Measurements from ENCODE around the gene SLX1A. TPM values are rescaled to one million over a fixed set of nuclear protein-coding genes. Genes with fewer than 3 reads are reported as not detected.

Gene SLX1A
- total and polyA plus RNA-seq, 2 experiments from 2014 or later = 32.2 to 32.6 TPM

- no peaks in the 10 kb centered on the region for H3K36me3 ChIP-seq (ENCODE audit: low read depth)
- in situ Hi-C loops (cut with MboI) = loop anchor here (25.0 kb wide), 1 partner anchor 464 kb away; the partner anchor contains the start of gene ZNF689
- no peaks in the 10 kb centered on the region for H4K20me1 ChIP-seq (ENCODE audit: insufficient read depth)
- H2AFZ ChIP-seq = no peak overlapping the region
- WGBS, 2 experiments (ENCODE audit: low coverage in 1 of 2, low lambda C conversion rate in 2 of 2, missing lambda C conversion rate in 2 of 2) = 54 to 64% methylated on average over 3 of the region's 3 CpGs
- H3K27me3 ChIP-seq (replicated peaks; ENCODE audit: insufficient read depth) = no peaks in the 10 kb centered on the region
- no peaks in the 10 kb centered on the region for H3F3A ChIP-seq (ENCODE audit: insufficient read depth)
- DNase-seq = no peak
- peaks cover 5% of the 10 kb centered on the region for H3K9me3 ChIP-seq (ENCODE audit: low read depth)
- no peak overlapping the region for H3K4me2 ChIP-seq (ENCODE audit: unreplicated experiment)
- H3K27ac ChIP-seq = no peak overlapping the region
- no peaks in the 10 kb centered on the region for H3K9me2 ChIP-seq (ENCODE audit: insufficient read depth)
- no peak overlapping the region for H3K9ac ChIP-seq
- H3K4me1 ChIP-seq (ENCODE audit: insufficient read depth) = no peaks in the 10 kb centered on the region
- no peak for TF ChIP-seq EZH2 (IDR thresholded peaks at IDR 0.05; ENCODE audit: insufficient read depth, poor library complexity, severe bottlenecking)
- no peak for TF ChIP-seq EZH2phosphoT487 (IDR thresholded peaks at IDR 0.05; ENCODE audit: insufficient read depth, low read depth)
- no peak overlapping the region for H3K4me3 ChIP-seq
- no peaks in the 10 kb centered on the region for H3K79me2 ChIP-seq (ENCODE audit: insufficient read depth)
Observed at GRCh38 chr16:30147843-30148510, 45.7 kb upstream of the SLX1A start.

GRCh38 chr16:30149250-30149930 lies 44.3 kb upstream of the SLX1A start:
- H3K9ac ChIP-seq = no peak overlapping the region
- H3K27ac ChIP-seq = no peak overlapping the region
- H3K27me3 ChIP-seq (replicated peaks; ENCODE audit: insufficient read depth) = no peaks in the 10 kb centered on the region
- in situ Hi-C loops (cut with MboI) = loop anchor here (25.0 kb wide), 1 partner anchor 463 kb away; the partner anchor contains the start of gene ZNF689
- no peak overlapping the region for H2AFZ ChIP-seq
- no peaks in the 10 kb centered on the region for H3K79me2 ChIP-seq (ENCODE audit: insufficient read depth)
- WGBS, 2 experiments (ENCODE audit: low coverage in 1 of 2, low lambda C conversion rate in 2 of 2, missing lambda C conversion rate in 2 of 2) = 52 to 57% methylated on average over 5 of the region's 5 CpGs
- no peaks in the 10 kb centered on the region for H3K9me2 ChIP-seq (ENCODE audit: insufficient read depth)
- H4K20me1 ChIP-seq (ENCODE audit: insufficient read depth) = no peaks in the 10 kb centered on the region
- H3K4me2 ChIP-seq (ENCODE audit: unreplicated experiment) = no peak overlapping the region
- no peaks in the 10 kb centered on the region for H3K36me3 ChIP-seq (ENCODE audit: low read depth)
- no peaks in the 10 kb centered on the region for H3F3A ChIP-seq (ENCODE audit: insufficient read depth)
- no peak overlapping the region for H3K4me3 ChIP-seq
- peak; percentile 11 for DNase-seq
- H3K4me1 ChIP-seq (ENCODE audit: insufficient read depth) = no peaks in the 10 kb centered on the region
- TF ChIP-seq EZH2 (IDR thresholded peaks at IDR 0.05; ENCODE audit: insufficient read depth, poor library complexity, severe bottlenecking) = no peak
- TF ChIP-seq EZH2phosphoT487 (IDR thresholded peaks at IDR 0.05; ENCODE audit: insufficient read depth, low read depth) = no peak
- peaks cover 5% of the 10 kb centered on the region for H3K9me3 ChIP-seq (ENCODE audit: low read depth)

- Histone ChIP-seq H2AFZ (no peak overlapping the region), H3K4me3 (no peak overlapping the region), H3F3A (ENCODE audit: insufficient read depth) (no peaks in the 10 kb centered on the region), H3K79me2 (ENCODE audit: insufficient read depth) (no peaks in the 10 kb centered on the region), H3K9ac (no peak overlapping the region), H3K27me3 (replicated peaks; ENCODE audit: insufficient read depth) (no peaks in the 10 kb centered on the region), H3K9me2 (ENCODE audit: insufficient read depth) (no peaks in the 10 kb centered on the region), H4K20me1 (ENCODE audit: insufficient read depth) (no peaks in the 10 kb centered on the region), H3K36me3 (ENCODE audit: low read depth) (no peaks in the 10 kb centered on the region), H3K9me3 (ENCODE audit: low read depth) (peaks cover 5% of the 10 kb centered on the region), H3K4me2 (ENCODE audit: unreplicated experiment) (no peak overlapping the region), H3K27ac (no peak overlapping the region), H3K4me1 (ENCODE audit: insufficient read depth) (no peaks in the 10 kb centered on the region)
- DNase-seq = no peak
- WGBS, 2 experiments (ENCODE audit: low coverage in 1 of 2, low lambda C conversion rate in 2 of 2, missing lambda C conversion rate in 2 of 2) = 67 to 73% methylated on average over 7 of the region's 7 CpGs
- TF ChIP-seq EZH2phosphoT487 (IDR thresholded peaks at IDR 0.05; ENCODE audit: insufficient read depth, low read depth) (no peak), EZH2 (IDR thresholded peaks at IDR 0.05; ENCODE audit: insufficient read depth, poor library complexity, severe bottlenecking) (no peak)
- in situ Hi-C loops (cut with MboI) = no loop called here
Observed at GRCh38 chr16:30151091-30151490, 42.6 kb upstream of the SLX1A start.

GRCh38 chr16:30152517-30152916 lies 41.2 kb upstream of the SLX1A start:
- Histone ChIP-seq H4K20me1 (ENCODE audit: insufficient read depth) (no peaks in the 10 kb centered on the region), H3K27ac (no peak overlapping the region), H3K27me3 (replicated peaks; ENCODE audit: insufficient read depth) (no peaks in the 10 kb centered on the region), H3K4me1 (ENCODE audit: insufficient read depth) (no peaks in the 10 kb centered on the region), H3K4me2 (ENCODE audit: unreplicated experiment) (no peak overlapping the region), H3K9me2 (ENCODE audit: insufficient read depth) (no peaks in the 10 kb centered on the region), H3K79me2 (ENCODE audit: insufficient read depth) (no peaks in the 10 kb centered on the region), H3K36me3 (ENCODE audit: low read depth) (no peaks in the 10 kb centered on the region), H2AFZ (no peak overlapping the region), H3K9me3 (ENCODE audit: low read depth) (peaks cover 5% of the 10 kb centered on the region), H3K4me3 (no peak overlapping the region), H3F3A (ENCODE audit: insufficient read depth) (no peaks in the 10 kb centered on the region), H3K9ac (no peak overlapping the region)
- DNase-seq = no peak
- 84 to 85% methylated on average over 9 of the region's 9 CpGs for WGBS, 2 experiments (ENCODE audit: low coverage in 1 of 2, low lambda C conversion rate in 2 of 2, missing lambda C conversion rate in 2 of 2)
- no peak for TF ChIP-seq EZH2 (IDR thresholded peaks at IDR 0.05; ENCODE audit: insufficient read depth, poor library complexity, severe bottlenecking)
- TF ChIP-seq EZH2phosphoT487 (IDR thresholded peaks at IDR 0.05; ENCODE audit: insufficient read depth, low read depth) = no peak
- in situ Hi-C loops (cut with MboI) = no loop called here
